HG02623 (cell line): ENCODE results near the gene SCYGR1.
"Not testable (repeated sequence)": the region's sequence is repeated elsewhere in the genome, so short reads cannot be mapped to it uniquely, and the experiment has no call there.

Source experiments
- ATAC-seq: cut with Tn5 transposase; IDR thresholded peaks from one replicate; pipeline ENCODE4 v1.9.1; 2021; ENCODE audit warnings: moderate library complexity; ENCODE audit not compliant: unreplicated experiment

SCYGR1 gene

GRCh38 chr2:227387583-227387982 is at the start of gene SCYGR1:
TSS of gene SCYGR1 (minus strand) at chr2:227387949. CDS start at chr2:227387949, 0 bp downstream.
- ATAC-seq: not testable (repeated sequence)

- no peak for ATAC-seq
Observed at GRCh38 chr2:227436436-227437174, 48.9 kb upstream of the SCYGR1 start.

- ATAC-seq: no peak
Observed at GRCh38 chr2:227433171-227433570, 45.4 kb upstream of the SCYGR1 start.

GRCh38 chr2:227430639-227431038 is 42.9 kb upstream of the SCYGR1 start:
- no peak for ATAC-seq

- ATAC-seq: no peak
Observed at GRCh38 chr2:227428731-227429285, 41.1 kb upstream of the SCYGR1 start.

- ATAC-seq: no peak
Observed at GRCh38 chr2:227423656-227424499, 36.1 kb upstream of the SCYGR1 start.

GRCh38 chr2:227420087-227421052 is 32.6 kb upstream of the SCYGR1 start:
- ATAC-seq: no peak

- no peak for ATAC-seq
Observed at GRCh38 chr2:227416701-227417100, 29.0 kb upstream of the SCYGR1 start.

- peak; percentile 36 for ATAC-seq
Observed at GRCh38 chr2:227415538-227416424, 28.0 kb upstream of the SCYGR1 start.

GRCh38 chr2:227414846-227415245 is 27.1 kb upstream of the SCYGR1 start:
- ATAC-seq: no peak

GRCh38 chr2:227413371-227413770 is 25.6 kb upstream of the SCYGR1 start:
- no peak for ATAC-seq

- no peak for ATAC-seq
Observed at GRCh38 chr2:227412877-227413276, 25.1 kb upstream of the SCYGR1 start.

GRCh38 chr2:227411990-227412350 is 24.2 kb upstream of the SCYGR1 start:
- ATAC-seq: no peak

- peak; percentile 75 for ATAC-seq
Observed at GRCh38 chr2:227411320-227411989, 23.7 kb upstream of the SCYGR1 start.

GRCh38 chr2:227410191-227410590 is 22.4 kb upstream of the SCYGR1 start:
- ATAC-seq: no peak

GRCh38 chr2:227407591-227408151 is 19.9 kb upstream of the SCYGR1 start:
- no peak for ATAC-seq

- no peak for ATAC-seq
Observed at GRCh38 chr2:227406177-227407031, 18.7 kb upstream of the SCYGR1 start.
